ENCODE measurements around the gene AFAP1.

Gene AFAP1

DNA sequence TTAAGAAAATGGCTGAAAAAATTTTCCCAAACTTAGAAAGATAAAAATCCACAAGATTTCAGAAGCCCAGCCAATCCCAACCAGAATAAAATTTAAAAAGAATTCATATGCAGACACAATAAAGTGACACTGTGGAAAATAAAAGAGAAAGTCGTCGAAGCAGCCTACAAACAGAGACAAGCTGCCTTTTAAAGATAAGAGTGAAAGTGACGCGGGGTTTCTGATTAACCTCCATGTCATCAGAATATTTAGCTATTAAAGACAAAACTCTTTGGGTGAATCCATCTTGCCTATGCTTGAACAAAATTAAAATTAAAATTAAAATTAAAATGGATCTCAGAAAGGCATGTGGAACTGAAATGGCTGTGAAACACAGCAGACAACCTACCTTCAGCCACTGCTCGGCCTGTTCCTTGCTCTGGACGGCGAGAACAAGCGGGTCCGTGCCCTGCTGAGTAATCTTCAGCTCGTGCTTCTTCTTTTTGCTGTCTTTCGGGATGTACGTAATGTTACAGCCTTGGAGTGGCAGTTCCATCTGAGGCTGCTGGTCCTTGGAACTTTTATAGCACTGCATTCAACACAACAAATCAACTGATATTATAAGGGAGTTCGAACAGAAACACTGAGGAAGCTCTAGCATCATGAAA is 101.4 kb downstream of the AFAP1 start:
- Histone ChIP-seq H3K9me3 (ENCODE audit: control insufficient read depth, insufficient read depth, low read length) (no peaks in the 10 kb centered on the region), H3K36me3 (ENCODE audit: control insufficient read depth, insufficient read depth, low read length) (peaks cover 5% of the 10 kb centered on the region), H3K9ac (ENCODE audit: low read depth, low read length) (no peak overlapping the region), H3K27me3 (ENCODE audit: control insufficient read depth, insufficient read depth, low read length) (no peaks in the 10 kb centered on the region), H3K4me1 (ENCODE audit: control insufficient read depth, insufficient read depth, low read length) (no peaks in the 10 kb centered on the region), H3K4me3 (ENCODE audit: low read depth, low read length) (no peak overlapping the region)

DNA sequence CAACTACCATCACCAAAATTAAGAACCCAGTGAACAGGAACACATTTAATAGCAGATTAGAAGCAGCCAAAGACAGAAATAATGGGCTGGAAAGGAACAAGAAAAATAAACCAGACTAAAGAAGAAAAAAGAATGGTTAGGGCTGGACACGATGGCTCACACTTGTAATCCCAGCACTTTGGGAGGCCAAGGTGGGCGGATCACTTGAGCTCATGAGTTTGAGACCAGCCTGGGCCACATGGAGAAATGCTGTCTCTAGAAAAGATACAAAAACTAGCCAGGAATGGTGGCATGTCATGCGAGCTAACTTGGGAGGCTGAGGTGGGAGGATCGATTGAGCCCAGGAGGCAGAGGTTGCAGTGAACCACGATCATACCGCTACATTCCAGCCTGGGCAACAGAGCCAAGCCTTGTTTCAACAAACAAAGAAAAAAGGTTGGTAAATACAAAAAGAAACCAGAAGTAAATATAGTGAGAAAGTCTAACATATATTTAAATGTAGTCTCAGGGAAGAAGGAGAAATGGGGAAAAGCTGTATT is 102.0 kb downstream of the AFAP1 start:
- H3K4me1 ChIP-seq (ENCODE audit: control insufficient read depth, insufficient read depth, low read length) = no peaks in the 10 kb centered on the region
- H3K27me3 ChIP-seq (ENCODE audit: control insufficient read depth, insufficient read depth, low read length) = no peaks in the 10 kb centered on the region
- peaks cover 5% of the 10 kb centered on the region for H3K36me3 ChIP-seq (ENCODE audit: control insufficient read depth, insufficient read depth, low read length)
- no peaks in the 10 kb centered on the region for H3K9me3 ChIP-seq (ENCODE audit: control insufficient read depth, insufficient read depth, low read length)
- H3K4me3 ChIP-seq (ENCODE audit: low read depth, low read length) = no peak overlapping the region
- no peak overlapping the region for H3K9ac ChIP-seq (ENCODE audit: low read depth, low read length)

DNA sequence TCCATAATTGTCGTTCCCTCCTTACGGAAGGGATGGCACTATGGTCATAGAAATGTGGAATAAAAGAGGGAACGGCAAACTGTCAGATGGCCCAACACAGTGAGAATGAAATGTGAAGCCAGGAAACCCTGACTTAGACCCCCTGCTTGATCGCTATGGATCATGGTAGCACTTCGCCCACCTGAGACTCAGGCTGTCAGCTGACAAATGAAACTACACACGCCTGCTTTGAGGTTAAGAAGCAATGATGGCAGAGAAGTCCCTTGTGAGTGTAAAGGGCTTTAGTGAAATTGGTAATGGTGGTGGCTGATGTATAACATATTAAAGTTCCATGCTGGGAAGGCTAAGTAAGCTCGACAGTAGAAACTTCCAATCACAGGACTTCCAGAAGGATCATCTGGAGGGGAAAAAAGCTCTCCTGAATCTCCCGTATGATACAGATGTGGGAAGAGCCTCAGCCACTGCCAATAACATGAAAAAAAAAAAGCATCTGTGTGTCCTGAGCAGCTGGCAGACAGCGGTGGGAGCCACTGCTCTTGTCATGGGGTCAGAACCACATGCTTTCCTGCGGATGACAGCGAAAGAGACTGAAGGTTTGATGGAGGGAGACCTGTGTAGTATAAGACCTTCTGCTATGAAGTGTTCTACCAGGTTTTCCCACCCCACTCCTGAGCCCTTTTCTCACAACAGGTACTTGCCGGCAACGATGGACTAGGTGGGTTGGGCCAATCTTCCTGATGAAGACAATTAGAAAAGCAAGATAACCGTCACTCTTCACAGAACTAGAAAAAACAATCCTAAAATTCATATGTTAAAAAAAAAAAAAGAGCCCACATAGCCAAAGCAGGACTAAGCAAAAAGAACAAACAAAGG is 107.6 kb downstream of the AFAP1 start:
- H3K9me3 ChIP-seq (ENCODE audit: control insufficient read depth, insufficient read depth, low read length) = no peaks in the 10 kb centered on the region
- no peaks in the 10 kb centered on the region for H3K27me3 ChIP-seq (ENCODE audit: control insufficient read depth, insufficient read depth, low read length)
- no peak overlapping the region for H3K9ac ChIP-seq (ENCODE audit: low read depth, low read length)
- no peak overlapping the region for H3K4me3 ChIP-seq (ENCODE audit: low read depth, low read length)
- no peaks in the 10 kb centered on the region for H3K36me3 ChIP-seq (ENCODE audit: control insufficient read depth, insufficient read depth, low read length)
- no peaks in the 10 kb centered on the region for H3K4me1 ChIP-seq (ENCODE audit: control insufficient read depth, insufficient read depth, low read length)

DNA sequence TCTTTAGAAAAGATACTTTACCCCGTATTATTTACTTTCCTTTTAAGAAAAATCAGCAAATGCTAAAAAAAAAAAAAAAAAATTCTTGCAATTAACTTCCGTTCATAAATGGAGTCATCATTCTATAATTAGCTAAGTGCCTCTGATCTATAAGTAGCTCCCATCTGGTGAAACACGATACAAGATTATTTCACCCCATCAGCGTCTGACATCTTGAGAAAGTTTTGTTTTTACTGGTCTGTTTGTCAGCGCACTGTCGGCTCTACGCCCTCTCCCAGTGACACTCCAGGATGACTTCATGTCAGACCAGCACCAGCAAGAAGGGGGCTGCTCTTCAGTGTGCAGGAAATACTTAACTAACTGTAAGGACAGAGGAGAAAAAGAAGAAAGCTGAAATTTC is 108.3 kb downstream of the AFAP1 start:
- H3K27me3 ChIP-seq (ENCODE audit: control insufficient read depth, insufficient read depth, low read length) = no peaks in the 10 kb centered on the region
- H3K36me3 ChIP-seq (ENCODE audit: control insufficient read depth, insufficient read depth, low read length) = no peaks in the 10 kb centered on the region
- no peaks in the 10 kb centered on the region for H3K4me1 ChIP-seq (ENCODE audit: control insufficient read depth, insufficient read depth, low read length)
- H3K4me3 ChIP-seq (ENCODE audit: low read depth, low read length) = no peak overlapping the region
- no peak overlapping the region for H3K9ac ChIP-seq (ENCODE audit: low read depth, low read length)
- H3K9me3 ChIP-seq (ENCODE audit: control insufficient read depth, insufficient read depth, low read length) = no peaks in the 10 kb centered on the region

DNA sequence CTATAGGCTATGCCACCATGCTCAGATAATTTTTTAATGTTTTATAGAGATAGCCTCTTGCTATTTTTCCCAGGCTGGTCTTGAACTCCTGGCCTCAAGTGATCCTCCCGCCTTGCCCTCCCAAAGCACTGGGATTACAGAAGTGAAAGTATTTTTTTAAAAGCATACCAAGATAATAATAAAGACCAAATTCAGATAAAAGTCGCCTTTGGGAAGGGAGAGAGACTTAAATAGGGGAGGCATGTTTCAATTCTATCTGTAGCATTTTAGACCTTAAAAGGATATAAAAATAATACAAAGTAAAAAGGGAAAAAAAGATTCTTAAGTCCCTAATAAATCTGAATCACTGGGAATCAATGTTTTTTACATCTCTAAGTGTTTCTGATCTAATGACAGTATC is 108.9 kb downstream of the AFAP1 start:
- H3K36me3 ChIP-seq (ENCODE audit: control insufficient read depth, insufficient read depth, low read length) = no peaks in the 10 kb centered on the region
- no peak overlapping the region for H3K4me3 ChIP-seq (ENCODE audit: low read depth, low read length)
- H3K27me3 ChIP-seq (ENCODE audit: control insufficient read depth, insufficient read depth, low read length) = no peaks in the 10 kb centered on the region
- H3K4me1 ChIP-seq (ENCODE audit: control insufficient read depth, insufficient read depth, low read length) = no peaks in the 10 kb centered on the region
- H3K9ac ChIP-seq (ENCODE audit: low read depth, low read length) = no peak overlapping the region
- H3K9me3 ChIP-seq (ENCODE audit: control insufficient read depth, insufficient read depth, low read length) = no peaks in the 10 kb centered on the region

DNA sequence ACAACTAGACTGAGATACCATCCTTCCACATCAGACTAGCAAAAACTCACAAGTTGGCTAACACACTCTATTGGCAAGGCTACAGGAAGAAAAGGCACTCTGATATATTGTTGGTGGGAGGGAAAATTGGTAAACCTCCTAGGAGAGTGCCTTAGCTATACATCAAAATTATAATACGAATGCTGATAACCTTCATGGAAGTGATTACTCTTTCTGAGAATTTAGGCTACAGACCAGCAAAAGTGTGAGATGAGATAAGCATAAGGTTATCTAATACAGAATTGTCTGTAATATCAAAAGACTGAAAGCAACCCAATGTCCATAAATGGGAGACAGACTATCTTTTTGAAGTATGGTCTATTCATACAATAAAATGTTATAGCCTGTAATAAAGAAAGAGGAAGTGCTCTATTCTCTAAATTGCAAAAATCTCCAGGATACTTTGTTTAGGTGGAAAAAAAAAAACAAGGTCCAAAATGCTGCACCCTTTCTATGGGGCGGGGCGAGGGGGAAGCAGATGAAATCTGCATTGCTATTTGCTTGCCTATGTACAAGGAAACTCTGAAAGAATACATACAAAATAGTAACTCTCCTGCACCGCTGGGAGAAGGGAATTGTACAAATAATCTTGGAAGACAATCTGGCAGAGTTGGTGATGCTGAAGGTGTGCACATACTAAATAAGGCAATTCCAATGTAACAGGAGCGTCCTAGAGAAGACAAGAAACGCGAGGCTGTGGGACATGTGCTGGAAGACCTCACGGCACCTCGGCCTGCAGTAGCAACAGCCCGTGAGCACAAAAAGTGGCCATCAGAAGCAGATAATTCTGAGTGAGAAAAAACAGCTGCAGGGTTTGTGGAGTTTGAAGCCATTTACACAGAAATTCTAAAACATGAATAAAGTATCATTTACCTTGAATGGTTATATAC is 109.7 kb downstream of the AFAP1 start:
- H3K4me1 ChIP-seq (ENCODE audit: control insufficient read depth, insufficient read depth, low read length) = no peaks in the 10 kb centered on the region
- H3K4me3 ChIP-seq (ENCODE audit: low read depth, low read length) = no peak overlapping the region
- H3K9me3 ChIP-seq (ENCODE audit: control insufficient read depth, insufficient read depth, low read length) = no peaks in the 10 kb centered on the region
- H3K27me3 ChIP-seq (ENCODE audit: control insufficient read depth, insufficient read depth, low read length) = no peaks in the 10 kb centered on the region
- no peaks in the 10 kb centered on the region for H3K36me3 ChIP-seq (ENCODE audit: control insufficient read depth, insufficient read depth, low read length)
- H3K9ac ChIP-seq (ENCODE audit: low read depth, low read length) = no peak overlapping the region

DNA sequence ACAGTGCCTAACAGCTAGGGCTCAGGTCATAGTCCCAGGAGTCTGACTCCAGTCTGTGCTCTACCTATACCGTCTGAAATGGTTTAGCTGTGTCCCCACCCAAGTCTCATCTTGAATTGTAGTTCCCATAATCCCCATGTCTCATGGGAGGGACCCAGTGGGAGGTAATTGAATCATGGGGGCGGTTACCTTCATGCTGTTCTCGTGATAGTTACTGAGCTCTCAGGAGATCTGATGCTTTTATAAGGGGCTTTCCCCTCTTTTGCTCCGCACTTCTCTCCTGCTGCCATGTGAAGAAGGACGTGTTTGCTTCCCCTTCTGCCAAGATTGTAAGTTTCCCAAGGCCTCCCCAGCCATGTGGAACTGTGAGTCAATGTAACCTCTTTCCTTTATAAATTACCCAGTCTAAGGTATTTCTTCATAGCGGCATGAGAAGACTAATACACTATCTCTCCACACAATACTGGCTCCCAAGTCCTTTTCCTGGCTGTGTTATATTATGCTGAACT is 110.8 kb downstream of the AFAP1 start:
- Histone ChIP-seq H3K27me3 (ENCODE audit: control insufficient read depth, insufficient read depth, low read length) (no peaks in the 10 kb centered on the region), H3K9me3 (ENCODE audit: control insufficient read depth, insufficient read depth, low read length) (no peaks in the 10 kb centered on the region), H3K36me3 (ENCODE audit: control insufficient read depth, insufficient read depth, low read length) (no peaks in the 10 kb centered on the region), H3K4me1 (ENCODE audit: control insufficient read depth, insufficient read depth, low read length) (no peaks in the 10 kb centered on the region), H3K4me3 (ENCODE audit: low read depth, low read length) (no peak overlapping the region), H3K9ac (ENCODE audit: low read depth, low read length) (no peak overlapping the region)

DNA sequence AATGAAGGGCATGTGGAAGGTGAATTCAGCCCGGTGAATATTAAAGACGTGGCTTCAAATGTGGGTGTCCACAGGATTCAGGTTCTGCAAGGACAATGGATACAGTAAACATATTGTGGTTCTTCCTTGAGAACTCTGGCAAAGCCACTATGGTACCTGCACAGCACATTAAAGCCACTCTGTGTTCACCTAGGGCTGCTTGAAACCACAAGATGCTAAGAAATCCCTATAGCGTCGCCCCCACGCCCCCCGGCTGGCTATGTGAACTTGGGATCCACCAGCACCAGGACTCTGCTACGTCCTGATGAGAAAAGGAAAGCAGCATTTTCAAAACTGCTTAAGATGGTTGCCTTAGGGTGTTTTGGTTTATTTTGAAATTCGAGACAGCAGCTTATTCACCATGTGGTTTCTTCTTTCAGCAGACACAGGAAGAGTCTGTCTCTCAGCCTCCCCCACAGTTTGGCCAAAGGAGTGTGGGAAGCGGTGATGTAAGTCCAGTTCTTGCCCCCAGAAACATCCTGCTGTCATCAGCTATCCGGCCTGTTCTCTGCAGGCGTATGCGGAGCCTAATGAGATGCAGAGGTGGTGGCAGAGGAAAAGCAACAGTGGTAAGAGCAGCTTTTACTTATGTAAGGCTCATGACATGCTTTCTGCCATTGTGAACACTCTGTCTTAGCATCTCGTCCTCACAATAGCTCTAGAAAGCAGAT is 111.5 kb downstream of the AFAP1 start:
- H3K27me3 ChIP-seq (ENCODE audit: control insufficient read depth, insufficient read depth, low read length) = no peaks in the 10 kb centered on the region
- no peak overlapping the region for H3K9ac ChIP-seq (ENCODE audit: low read depth, low read length)
- no peaks in the 10 kb centered on the region for H3K36me3 ChIP-seq (ENCODE audit: control insufficient read depth, insufficient read depth, low read length)
- H3K4me3 ChIP-seq (ENCODE audit: low read depth, low read length) = no peak overlapping the region
- H3K4me1 ChIP-seq (ENCODE audit: control insufficient read depth, insufficient read depth, low read length) = no peaks in the 10 kb centered on the region
- no peaks in the 10 kb centered on the region for H3K9me3 ChIP-seq (ENCODE audit: control insufficient read depth, insufficient read depth, low read length)

DNA sequence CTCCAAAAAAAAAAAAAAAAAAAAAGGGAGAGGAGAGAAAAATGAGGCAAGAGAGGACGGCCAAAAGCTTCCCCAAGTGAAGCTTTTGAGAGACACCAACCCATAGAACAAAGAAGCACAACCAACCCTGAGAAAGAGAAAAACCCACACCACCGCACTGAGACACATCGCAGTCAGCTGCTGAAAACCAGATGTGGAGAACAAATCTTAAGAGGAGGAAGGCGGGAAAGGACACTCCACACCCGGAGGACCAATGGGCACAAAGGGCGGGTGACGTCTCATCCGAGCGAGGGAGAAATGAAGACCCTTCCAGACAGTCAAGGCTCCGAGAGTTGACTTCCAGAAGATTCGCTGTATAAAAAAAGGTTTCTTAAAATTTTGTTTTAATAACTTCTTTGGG is 112.1 kb downstream of the AFAP1 start:
- no peaks in the 10 kb centered on the region for H3K36me3 ChIP-seq (ENCODE audit: control insufficient read depth, insufficient read depth, low read length)

DNA sequence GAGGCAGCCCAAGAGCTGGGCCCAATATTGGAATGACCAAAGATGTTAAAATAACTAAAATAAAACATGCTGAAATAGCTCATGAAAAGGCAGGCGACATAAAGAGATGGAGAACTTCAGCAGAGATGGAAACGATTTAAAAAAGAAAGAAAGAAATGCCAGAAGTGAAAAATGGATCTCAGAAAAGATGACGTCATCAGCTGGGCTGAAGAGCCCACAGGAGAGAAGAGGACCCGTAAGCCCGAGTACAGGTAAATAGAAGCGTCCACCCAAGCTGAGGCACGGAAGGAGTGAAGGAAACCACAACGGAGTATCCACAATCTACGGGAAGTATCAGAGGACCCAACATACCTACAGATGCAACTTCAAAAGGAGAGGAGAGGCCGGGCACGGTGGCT is 112.8 kb downstream of the AFAP1 start:
- Histone ChIP-seq H3K36me3 (ENCODE audit: control insufficient read depth, insufficient read depth, low read length) (no peaks in the 10 kb centered on the region), H3K4me3 (ENCODE audit: low read depth, low read length) (no peak overlapping the region), H3K27me3 (ENCODE audit: control insufficient read depth, insufficient read depth, low read length) (no peaks in the 10 kb centered on the region), H3K4me1 (ENCODE audit: control insufficient read depth, insufficient read depth, low read length) (no peaks in the 10 kb centered on the region), H3K9me3 (ENCODE audit: control insufficient read depth, insufficient read depth, low read length) (no peaks in the 10 kb centered on the region), H3K9ac (ENCODE audit: low read depth, low read length) (no peak overlapping the region)

More for the DNA sequence above, 112.1 kb downstream of the AFAP1 start:
- H3K9me3 ChIP-seq (ENCODE audit: control insufficient read depth, insufficient read depth, low read length) = no peaks in the 10 kb centered on the region
- no peaks in the 10 kb centered on the region for H3K4me1 ChIP-seq (ENCODE audit: control insufficient read depth, insufficient read depth, low read length)
- no peaks in the 10 kb centered on the region for H3K27me3 ChIP-seq (ENCODE audit: control insufficient read depth, insufficient read depth, low read length)
- H3K4me3 ChIP-seq (ENCODE audit: low read depth, low read length) = no peak overlapping the region
- H3K9ac ChIP-seq (ENCODE audit: low read depth, low read length) = no peak overlapping the region
